Measurements from ENCODE around the gene PCSK5. TPM values are rescaled to one million over a fixed set of nuclear protein-coding genes. Genes with fewer than 3 reads are reported as not detected.

Gene PCSK5
- total RNA-seq, 5 donors from 2014 or later (not counting 1 experiment from before 2014, with no cell fraction given) = 9.1 to 24.1 (median 12.7) TPM

DNA sequence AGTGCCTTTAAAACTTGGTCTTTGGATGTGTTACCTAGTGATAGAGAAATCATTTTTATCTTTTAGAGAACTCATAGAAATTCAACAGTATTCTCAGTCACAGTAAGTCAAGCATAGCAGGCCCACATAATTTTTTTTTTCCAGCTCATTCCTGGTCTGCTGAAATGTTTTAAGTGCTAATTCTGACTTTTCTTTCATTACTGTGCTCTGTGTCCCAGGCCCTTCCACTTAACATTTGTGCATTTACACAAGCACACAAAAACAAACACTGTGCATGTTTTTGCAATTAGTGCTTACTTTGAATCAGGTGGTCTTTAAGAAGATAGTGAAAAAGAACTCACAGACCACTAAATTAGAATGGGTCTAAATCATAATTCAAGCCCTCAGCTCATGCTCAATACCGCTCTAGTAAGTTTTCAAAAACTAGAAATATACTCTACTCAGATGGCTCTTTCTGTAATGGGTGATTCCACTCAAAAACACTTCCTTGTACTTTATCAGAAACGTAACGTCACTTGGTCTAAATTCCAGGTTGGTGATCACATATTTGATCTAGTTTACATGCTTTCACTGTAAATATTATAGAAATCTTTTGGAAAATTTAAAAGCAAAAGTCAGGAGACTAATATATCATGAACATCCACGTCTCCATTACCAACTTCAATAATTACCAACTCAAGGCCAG lies 107.8 kb downstream of the PCSK5 start:
- POLR2A ChIA-PET = no interaction called here
- Histone ChIP-seq H3K36me3 (ENCODE audit: control insufficient read depth in 2 of 2, extremely low read depth in 1 of 2, insufficient read depth in 1 of 2, low read length in 1 of 2) (no peaks in the 10 kb centered on the region), H3K27ac (ENCODE audit: low read length) (no peak overlapping the region), H3K4me1 (ENCODE audit: control insufficient read depth in 1 of 2, extremely low read depth in 1 of 2, insufficient read depth in 2 of 2, low read length in 2 of 2) (no peaks in the 10 kb centered on the region), H3K27me3 (replicated peaks in 1 of 2; ENCODE audit: control insufficient read depth in 2 of 2, extremely low read depth in 1 of 2, insufficient read depth in 2 of 2, low read length in 1 of 2) (no peaks in the 10 kb centered on the region), H3K4me3 (ENCODE audit: control insufficient read depth in 1 of 2, extremely low read depth in 1 of 2, low read length in 1 of 2) (no peak overlapping the region), H3K9me3 (no peaks in the 10 kb centered on the region)
- DNase-seq = no peak
- H3K4me3 Mint-ChIP-seq = no peak overlapping the region
- H3K4me1 Mint-ChIP-seq = peaks cover 25 to 58% (median 51%) of the 10 kb centered on the region in 3 donors
- H3K27me3 Mint-ChIP-seq = no peaks in the 10 kb centered on the region
- whole genome bisulfite sequencing (ENCODE audit: insufficient coverage) = no CpG with 5 or more reads among the region's 4 CpGs
- H3K9me3 Mint-ChIP-seq = no peaks in the 10 kb centered on the region
- no peak for ATAC-seq (replicated peaks in 1 of 4)
- H3K36me3 Mint-ChIP-seq = peaks cover 17% of the 10 kb centered on the region
- CTCF ChIA-PET = no interaction called here
- no peak overlapping the region for H3K27ac Mint-ChIP-seq

DNA sequence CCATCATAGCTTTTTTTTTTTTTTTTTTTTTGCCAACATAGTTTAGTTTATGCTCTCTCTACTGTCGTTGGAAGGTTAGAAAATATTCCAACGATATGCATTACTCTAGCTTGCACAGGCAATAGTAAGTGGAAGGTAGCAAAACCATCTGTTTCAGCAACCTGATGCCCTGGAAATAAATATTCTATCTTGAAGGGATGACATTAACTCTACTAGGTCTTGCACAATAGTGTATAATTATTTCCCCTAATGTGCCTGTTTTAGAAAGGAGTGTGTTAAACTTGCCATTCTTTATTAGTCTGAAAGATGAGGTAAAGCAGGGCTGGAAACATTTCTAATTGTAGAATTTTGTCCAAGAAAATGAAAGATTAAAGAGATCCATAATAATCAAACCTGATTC lies 111.0 kb downstream of the PCSK5 start:
- H3K27ac Mint-ChIP-seq = peak overlapping the region in 1 of 2 donors; percentile 66
- peaks cover 0 to 2% of the 10 kb centered on the region in 2 experiments for H3K4me1 ChIP-seq (ENCODE audit: control insufficient read depth in 1 of 2, extremely low read depth in 1 of 2, insufficient read depth in 2 of 2, low read length in 2 of 2)
- POLR2A ChIA-PET = interaction anchor here (0.5 to 0.6 kb wide), 5 partner anchors 9 to 68 kb away, joined by 3 to 7 read pairs (median 5); no protein-coding TSS in a partner anchor
- no CpG with 5 or more reads among the region's 2 CpGs for WGBS (ENCODE audit: insufficient coverage)
- no peak overlapping the region for H3K27ac ChIP-seq (ENCODE audit: low read length)
- H3K4me3 ChIP-seq (ENCODE audit: control insufficient read depth in 1 of 2, extremely low read depth in 1 of 2, low read length in 1 of 2) = no peak overlapping the region
- no peaks in the 10 kb centered on the region for H3K9me3 ChIP-seq
- DNase-seq (no peak), ATAC-seq (replicated peaks in 1 of 4) (no peak)
- no peaks in the 10 kb centered on the region for H3K27me3 ChIP-seq (replicated peaks in 1 of 2; ENCODE audit: control insufficient read depth in 2 of 2, extremely low read depth in 1 of 2, insufficient read depth in 2 of 2, low read length in 1 of 2)
- CTCF ChIA-PET = interaction anchor here (0.5 to 0.7 kb wide), 5 partner anchors 27 to 1175 kb away, joined by 3 to 4 read pairs (median 3); no protein-coding TSS in a partner anchor
- H3K9me3 Mint-ChIP-seq = no peaks in the 10 kb centered on the region
- no peaks in the 10 kb centered on the region for H3K36me3 ChIP-seq (ENCODE audit: control insufficient read depth in 2 of 2, extremely low read depth in 1 of 2, insufficient read depth in 1 of 2, low read length in 1 of 2)
- H3K27me3 Mint-ChIP-seq = no peaks in the 10 kb centered on the region
- peaks cover 32 to 60% (median 59%) of the 10 kb centered on the region in 3 donors for H3K4me1 Mint-ChIP-seq
- H3K36me3 Mint-ChIP-seq = peaks cover 5% of the 10 kb centered on the region
- no peak overlapping the region for H3K4me3 Mint-ChIP-seq

DNA sequence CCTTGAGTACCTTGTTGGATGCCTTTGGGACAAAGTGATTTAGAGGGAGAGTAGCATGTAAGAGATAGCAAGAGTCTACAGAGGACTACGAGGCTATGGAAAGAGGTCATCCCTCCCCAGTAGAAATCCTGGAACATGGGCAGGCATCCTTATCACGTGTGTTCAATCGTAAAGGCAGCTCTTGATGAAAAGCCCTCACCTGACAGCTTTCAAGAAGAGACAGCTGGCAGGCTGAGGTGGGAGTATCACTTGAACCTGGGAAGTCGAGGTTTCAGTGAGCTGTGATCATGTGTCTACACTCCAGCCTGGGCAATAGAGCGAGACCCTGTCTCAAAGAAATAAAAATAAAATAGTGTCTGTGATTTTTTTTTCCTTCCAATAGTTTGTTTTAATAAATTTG lies 112.6 kb downstream of the PCSK5 start:
- ATAC-seq (replicated peaks in 1 of 4) (no peak), DNase-seq (no peak)
- CTCF ChIA-PET = no interaction called here
- Mint-ChIP-seq H3K4me1 (peaks cover 40 to 65% (median 57%) of the 10 kb centered on the region in 3 donors), H3K4me3 (no peak overlapping the region), H3K27ac (peak overlapping the region in 1 of 2 donors; percentile 17), H3K27me3 (no peaks in the 10 kb centered on the region), H3K9me3 (no peaks in the 10 kb centered on the region), H3K36me3 (peaks cover 5% of the 10 kb centered on the region)
- Histone ChIP-seq H3K9me3 (no peaks in the 10 kb centered on the region), H3K36me3 (ENCODE audit: control insufficient read depth in 2 of 2, extremely low read depth in 1 of 2, insufficient read depth in 1 of 2, low read length in 1 of 2) (no peaks in the 10 kb centered on the region), H3K4me3 (ENCODE audit: control insufficient read depth in 1 of 2, extremely low read depth in 1 of 2, low read length in 1 of 2) (no peak overlapping the region), H3K4me1 (ENCODE audit: control insufficient read depth in 1 of 2, extremely low read depth in 1 of 2, insufficient read depth in 2 of 2, low read length in 2 of 2) (peaks cover 0 to 5% of the 10 kb centered on the region in 2 experiments), H3K27ac (ENCODE audit: low read length) (no peak overlapping the region), H3K27me3 (replicated peaks in 1 of 2; ENCODE audit: control insufficient read depth in 2 of 2, extremely low read depth in 1 of 2, insufficient read depth in 2 of 2, low read length in 1 of 2) (no peaks in the 10 kb centered on the region)
- 33% methylated on average over 1 of the region's 5 CpGs for WGBS (ENCODE audit: insufficient coverage)
- POLR2A ChIA-PET = no interaction called here

DNA sequence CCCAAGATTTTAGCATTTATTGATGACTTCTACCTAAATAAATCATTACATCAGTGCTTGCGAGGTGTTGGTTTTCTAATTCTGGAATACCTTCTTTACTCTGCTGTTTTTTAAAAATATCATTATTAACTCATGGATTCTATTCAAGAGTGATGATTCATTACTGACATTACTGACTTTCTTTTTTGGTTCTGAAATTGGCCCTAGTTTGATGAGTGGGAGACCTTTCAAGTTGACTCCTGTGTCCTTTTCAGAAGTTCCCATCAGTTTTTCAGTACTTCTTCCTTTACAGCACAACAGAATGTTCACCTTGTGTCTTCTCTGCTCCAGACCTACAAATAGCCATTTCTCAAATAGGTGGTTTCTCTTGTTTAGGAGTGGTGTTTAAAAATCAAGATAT lies 114.1 kb downstream of the PCSK5 start:
- no peak overlapping the region for H3K4me3 Mint-ChIP-seq
- peak overlapping the region in 1 of 2 donors; percentile 35 for H3K27ac Mint-ChIP-seq
- H3K4me1 Mint-ChIP-seq = peaks cover 47 to 74% (median 66%) of the 10 kb centered on the region in 3 donors
- ATAC-seq (replicated peaks in 1 of 4) (no peak), DNase-seq (no peak)
- Histone ChIP-seq H3K36me3 (ENCODE audit: control insufficient read depth in 2 of 2, extremely low read depth in 1 of 2, insufficient read depth in 1 of 2, low read length in 1 of 2) (no peaks in the 10 kb centered on the region), H3K4me3 (ENCODE audit: control insufficient read depth in 1 of 2, extremely low read depth in 1 of 2, low read length in 1 of 2) (no peak overlapping the region), H3K27me3 (replicated peaks in 1 of 2; ENCODE audit: control insufficient read depth in 2 of 2, extremely low read depth in 1 of 2, insufficient read depth in 2 of 2, low read length in 1 of 2) (no peaks in the 10 kb centered on the region), H3K27ac (ENCODE audit: low read length) (no peak overlapping the region), H3K4me1 (ENCODE audit: control insufficient read depth in 1 of 2, extremely low read depth in 1 of 2, insufficient read depth in 2 of 2, low read length in 2 of 2) (peaks cover 0 to 8% of the 10 kb centered on the region in 2 experiments), H3K9me3 (no peaks in the 10 kb centered on the region)
- ChIA-PET POLR2A (no interaction called here), CTCF (no interaction called here)
- H3K9me3 Mint-ChIP-seq = no peaks in the 10 kb centered on the region
- no CpG with 5 or more reads among the region's 1 CpG for WGBS (ENCODE audit: insufficient coverage)
- H3K36me3 Mint-ChIP-seq = no peaks in the 10 kb centered on the region
- H3K27me3 Mint-ChIP-seq = no peaks in the 10 kb centered on the region

DNA sequence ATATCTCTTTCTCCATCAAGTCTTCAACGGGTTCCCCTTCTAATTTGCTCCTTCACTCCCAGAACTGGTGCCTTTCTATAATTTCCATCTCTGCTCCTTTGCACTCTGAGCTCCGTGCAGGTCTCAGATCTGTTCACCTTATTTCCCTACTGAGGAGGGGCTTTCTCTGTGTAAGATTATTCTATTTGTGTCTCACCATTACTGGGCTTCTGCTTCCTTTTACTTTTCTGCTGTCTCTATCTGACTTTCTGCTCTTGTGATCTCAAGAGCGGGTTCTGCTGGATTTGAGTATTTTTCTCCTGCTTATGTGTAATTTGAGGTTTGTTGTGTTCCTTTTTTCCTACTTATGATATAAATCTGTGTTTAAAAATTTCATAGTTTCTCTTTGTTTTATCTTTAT lies 117.5 kb downstream of the PCSK5 start:
- Histone ChIP-seq H3K9me3 (no peaks in the 10 kb centered on the region), H3K36me3 (ENCODE audit: control insufficient read depth in 2 of 2, extremely low read depth in 1 of 2, insufficient read depth in 1 of 2, low read length in 1 of 2) (no peaks in the 10 kb centered on the region), H3K27me3 (replicated peaks in 1 of 2; ENCODE audit: control insufficient read depth in 2 of 2, extremely low read depth in 1 of 2, insufficient read depth in 2 of 2, low read length in 1 of 2) (no peaks in the 10 kb centered on the region), H3K27ac (ENCODE audit: low read length) (no peak overlapping the region), H3K4me3 (ENCODE audit: control insufficient read depth in 1 of 2, extremely low read depth in 1 of 2, low read length in 1 of 2) (no peak overlapping the region), H3K4me1 (ENCODE audit: control insufficient read depth in 1 of 2, extremely low read depth in 1 of 2, insufficient read depth in 2 of 2, low read length in 2 of 2) (peaks cover 0 to 17% of the 10 kb centered on the region in 2 experiments)
- ChIA-PET CTCF (no interaction called here), POLR2A (no interaction called here)
- DNase-seq = no peak
- H3K4me3 Mint-ChIP-seq = peak overlapping the region in 2 of 3 donors; percentile 56 to 57
- H3K36me3 Mint-ChIP-seq = no peaks in the 10 kb centered on the region
- peak overlapping the region; percentile 48 to 74 for H3K27ac Mint-ChIP-seq
- 40% methylated on average over 1 of the region's 3 CpGs for WGBS (ENCODE audit: insufficient coverage)
- no peaks in the 10 kb centered on the region for H3K9me3 Mint-ChIP-seq
- peaks cover 50 to 63% (median 63%) of the 10 kb centered on the region in 3 donors for H3K4me1 Mint-ChIP-seq
- ATAC-seq (replicated peaks in 1 of 4) = no peak
- H3K27me3 Mint-ChIP-seq = no peaks in the 10 kb centered on the region

DNA sequence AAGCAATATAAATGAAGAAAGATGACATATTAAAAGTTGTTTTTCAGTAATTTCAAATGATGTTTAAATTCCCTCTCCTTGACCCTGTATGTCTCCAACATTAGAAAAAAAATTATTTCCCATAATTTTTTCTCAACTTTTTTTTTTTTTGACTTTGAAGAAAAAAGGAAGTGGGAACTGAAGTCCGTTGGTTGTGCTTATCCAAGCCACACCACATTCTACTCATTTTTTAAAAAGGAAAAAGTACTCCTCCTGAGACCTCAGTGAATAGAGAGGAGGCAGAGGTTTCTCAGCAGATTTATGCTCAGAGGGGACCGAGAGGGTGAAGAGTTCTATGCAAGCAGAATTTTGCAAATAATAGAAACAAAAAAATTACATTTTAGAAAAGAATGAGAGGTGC lies 123.3 kb downstream of the PCSK5 start:
- no peak for DNase-seq
- H3K27me3 ChIP-seq (replicated peaks in 1 of 2; ENCODE audit: control insufficient read depth in 2 of 2, extremely low read depth in 1 of 2, insufficient read depth in 2 of 2, low read length in 1 of 2) = no peaks in the 10 kb centered on the region
- no peak overlapping the region for H3K4me3 Mint-ChIP-seq
- no peaks in the 10 kb centered on the region for H3K36me3 Mint-ChIP-seq
- no peaks in the 10 kb centered on the region for H3K36me3 ChIP-seq (ENCODE audit: control insufficient read depth in 2 of 2, extremely low read depth in 1 of 2, insufficient read depth in 1 of 2, low read length in 1 of 2)
- H3K4me1 Mint-ChIP-seq = peaks cover 45 to 66% (median 48%) of the 10 kb centered on the region in 3 donors
- no CpG with 5 or more reads among the region's 2 CpGs for WGBS (ENCODE audit: insufficient coverage)
- no peak for ATAC-seq (replicated peaks in 1 of 4)
- no peaks in the 10 kb centered on the region for H3K9me3 Mint-ChIP-seq
- no peak overlapping the region for H3K4me3 ChIP-seq (ENCODE audit: control insufficient read depth in 1 of 2, extremely low read depth in 1 of 2, low read length in 1 of 2)
- H3K27me3 Mint-ChIP-seq = no peaks in the 10 kb centered on the region
- ChIA-PET POLR2A (interaction anchor here (0.5 to 1.0 kb wide), 2 partner anchors 26 to 98 kb away, joined by 3 read pairs; no protein-coding TSS in a partner anchor), CTCF (interaction anchor here (0.7 to 0.9 kb wide), 2 partner anchors 9 to 89 kb away, joined by 3 read pairs; no protein-coding TSS in a partner anchor)
- no peak overlapping the region for H3K27ac Mint-ChIP-seq
- H3K4me1 ChIP-seq (ENCODE audit: control insufficient read depth in 1 of 2, extremely low read depth in 1 of 2, insufficient read depth in 2 of 2, low read length in 2 of 2) = peaks cover 7 to 24% of the 10 kb centered on the region in 2 experiments
- H3K9me3 ChIP-seq = no peaks in the 10 kb centered on the region
- no peak overlapping the region for H3K27ac ChIP-seq (ENCODE audit: low read length)
